ENCODE data around the gene ALKBH3. TPM values are rescaled to one million over a fixed set of nuclear protein-coding genes. Genes with fewer than 3 reads are reported as not detected.

Gene ALKBH3
- polyA plus RNA-seq, 1 of the 3 experiments (the other 2 are of a cell fraction) = 27.0 TPM

- Histone ChIP-seq H3K4me3 (ENCODE audit: low read depth in 2 of 2, low read length in 1 of 2) (peak overlapping the region; percentile 96 to 99), H2AFZ (ENCODE audit: low read depth) (peak overlapping the region; percentile 100), H3K4me2 (peak overlapping the region; percentile 91), H3F3A (replicated peaks; ENCODE audit: insufficient read depth) (no peaks in the 10 kb centered on the region), H3K4me1 (ENCODE audit: control insufficient read depth in 1 of 2, insufficient read depth in 2 of 2, low read depth in 1 of 2, low read length in 1 of 2) (peaks cover 11 to 15% of the 10 kb centered on the region in 2 experiments; a peak in 3 of 4 replicates), H3K9me2 (no peaks in the 10 kb centered on the region), H3K27me3 (ENCODE audit: insufficient read depth) (peaks cover 12% of the 10 kb centered on the region; the same call in 1 of the 2 replicates), H3K27ac (ENCODE audit: low read depth in 2 of 2, low read length in 1 of 2) (no peak overlapping the region; a peak in 1 of 4 replicates), H4K20me1 (ENCODE audit: insufficient read depth) (no peaks in the 10 kb centered on the region), H3K9me3 (no peaks in the 10 kb centered on the region), H3K79me2 (ENCODE audit: insufficient read depth) (peaks cover 18% of the 10 kb centered on the region), H3K36me3 (replicated peaks in 1 of 2; ENCODE audit: control insufficient read depth in 1 of 2, insufficient read depth in 2 of 2, low read length in 1 of 2) (peaks cover 21% of the 10 kb centered on the region in 2 experiments), H3K9ac (peak overlapping the region; percentile 89; the same call in 1 of the 2 replicates)
- ChIA-PET CTCF (interaction anchor here (1.0 to 2.0 kb wide), 3 partner anchors 10 to 67 kb away, joined by 4 to 14 read pairs (median 6); no protein-coding TSS in a partner anchor), POLR2A (interaction anchor here (1.0 kb wide), 1 partner anchor 61 kb away, joined by 3 read pairs; no protein-coding TSS in a partner anchor)
- no peak for TF ChIP-seq ZBTB33 (IDR thresholded peaks at IDR 0.05; ENCODE audit: borderline replicate concordance, low read depth)
- WGBS (ENCODE audit: low lambda C conversion rate) = 53% methylated on average over 13 of the region's 13 CpGs
- no peak for DNase-seq
Measured at GRCh38 chr11:43879789-43880639, 617 bp upstream of the ALKBH3 start.

GRCh38 chr11:43892851-43893250 is 12.2 kb downstream of the ALKBH3 start:
- DNase-seq = peak; percentile 60
- Histone ChIP-seq H3K27me3 (ENCODE audit: insufficient read depth) (no peaks in the 10 kb centered on the region), H2AFZ (ENCODE audit: low read depth) (no peak overlapping the region), H3K4me1 (ENCODE audit: control insufficient read depth in 1 of 2, insufficient read depth in 2 of 2, low read depth in 1 of 2, low read length in 1 of 2) (peaks cover 0 to 18% of the 10 kb centered on the region in 2 experiments; a peak in 2 of 4 replicates), H3K4me2 (no peak overlapping the region), H3K36me3 (replicated peaks in 1 of 2; ENCODE audit: control insufficient read depth in 1 of 2, insufficient read depth in 2 of 2, low read length in 1 of 2) (peaks cover 43 to 73% of the 10 kb centered on the region in 2 experiments), H3K9ac (no peak overlapping the region), H3K27ac (ENCODE audit: low read depth in 2 of 2, low read length in 1 of 2) (peak overlapping the region; percentile 11 to 97; a peak in 3 of 4 replicates), H3F3A (replicated peaks; ENCODE audit: insufficient read depth) (peaks cover 6% of the 10 kb centered on the region), H3K9me2 (no peaks in the 10 kb centered on the region), H4K20me1 (ENCODE audit: insufficient read depth) (no peaks in the 10 kb centered on the region), H3K9me3 (no peaks in the 10 kb centered on the region), H3K79me2 (ENCODE audit: insufficient read depth) (no peaks in the 10 kb centered on the region), H3K4me3 (ENCODE audit: low read depth in 2 of 2, low read length in 1 of 2) (no peak overlapping the region)
- TF ChIP-seq RAD21 (IDR thresholded peaks at IDR 0.05; ENCODE audit: low read length) (0 out of 2 replicates have a peak, but pooled peaks have one; percentile 14), CHD2 (IDR thresholded peaks at IDR 0.05; ENCODE audit: low read length, partially characterized antibody) (peak; percentile 37), FOXJ3 (CRISPR knock-in tag; IDR thresholded peaks at IDR 0.05) (peak; percentile 49; the same call in 1 of the 2 replicates), USF2 (IDR thresholded peaks at IDR 0.05; ENCODE audit: borderline replicate concordance, low read depth, low read length) (no peak), FOSL2 (IDR thresholded peaks at IDR 0.05; ENCODE audit: borderline replicate concordance, low read depth) (no peak), NRF1 (IDR thresholded peaks at IDR 0.05; ENCODE audit: low read depth, low read length) (no peak), TCF12 (IDR thresholded peaks at IDR 0.05) (0 out of 2 replicates have a peak, but pooled peaks have one; percentile 4), EP300 (IDR thresholded peaks at IDR 0.05; ENCODE audit: borderline replicate concordance in 1 of 2, low read depth in 1 of 2, low read length in 1 of 2) (peak in 1 of 2 experiments; percentile 83; a peak in 1 of 4 replicates), RXRA (IDR thresholded peaks at IDR 0.05; ENCODE audit: borderline replicate concordance, low read depth) (no peak), MXI1 (IDR thresholded peaks at IDR 0.05; ENCODE audit: low read depth, low read length) (peak; percentile 38; the same call in 1 of the 2 replicates), GATA2 (CRISPR knock-in tag; IDR thresholded peaks at IDR 0.05) (peak; percentile 63)
- WGBS (ENCODE audit: low lambda C conversion rate) = 35% methylated on average over 3 of the region's 3 CpGs
- ChIA-PET POLR2A (interaction anchor here (0.7 to 8.4 kb wide), 10 partner anchors 10 to 144 kb away, joined by 3 to 80 read pairs (median 4); partner anchors contain the start of gene C11orf96), CTCF (interaction anchor here (0.8 to 9.1 kb wide), 13 partner anchors 11 to 202 kb away, joined by 3 to 216 read pairs (median 4); partner anchors contain the start of genes C11orf96 and EXT2)

Data from SK-N-SH (cell line).